HG03439 (cell line): ENCODE data around the gene SPPL3.
"Not testable (repeated sequence)": the region's sequence is repeated elsewhere in the genome, so short reads cannot be mapped to it uniquely, and the experiment has no call there.

Experiments
- ATAC-seq: cut with Tn5 transposase; IDR thresholded peaks from one replicate; pipeline ENCODE4 v1.9.1; 2021; ENCODE audit warnings: mild to moderate bottlenecking, moderate library complexity; ENCODE audit not compliant: unreplicated experiment

The SPPL3 gene

DNA sequence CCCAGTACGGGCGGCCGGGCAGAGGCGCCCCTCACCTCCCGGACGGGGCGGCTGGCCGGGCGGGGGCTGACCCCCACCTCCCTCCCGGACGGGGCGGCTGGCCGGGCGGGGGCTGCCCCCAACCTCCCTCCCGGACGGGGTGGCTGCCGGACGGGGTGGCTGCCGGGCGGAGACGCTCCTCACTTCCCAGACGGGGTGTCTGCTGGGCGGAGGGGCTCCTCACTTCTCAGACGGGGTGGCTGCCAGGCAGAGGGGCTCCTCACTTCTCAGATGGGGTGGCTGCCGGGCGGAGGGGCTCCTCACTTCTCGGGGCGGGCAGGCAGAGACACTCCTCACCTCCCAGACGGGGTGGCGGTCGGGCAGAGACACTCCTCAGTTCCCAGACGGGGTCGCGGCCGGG lies 172.0 kb downstream of the SPPL3 start:
- not testable (repeated sequence) for ATAC-seq

GRCh38 chr12:120726961-120727360 lies 177.2 kb downstream of the SPPL3 start:
- no peak for ATAC-seq

- ATAC-seq: no peak
These were observed 177.7 kb downstream of the SPPL3 start for GRCh38 chr12:120726510-120726793.

DNA sequence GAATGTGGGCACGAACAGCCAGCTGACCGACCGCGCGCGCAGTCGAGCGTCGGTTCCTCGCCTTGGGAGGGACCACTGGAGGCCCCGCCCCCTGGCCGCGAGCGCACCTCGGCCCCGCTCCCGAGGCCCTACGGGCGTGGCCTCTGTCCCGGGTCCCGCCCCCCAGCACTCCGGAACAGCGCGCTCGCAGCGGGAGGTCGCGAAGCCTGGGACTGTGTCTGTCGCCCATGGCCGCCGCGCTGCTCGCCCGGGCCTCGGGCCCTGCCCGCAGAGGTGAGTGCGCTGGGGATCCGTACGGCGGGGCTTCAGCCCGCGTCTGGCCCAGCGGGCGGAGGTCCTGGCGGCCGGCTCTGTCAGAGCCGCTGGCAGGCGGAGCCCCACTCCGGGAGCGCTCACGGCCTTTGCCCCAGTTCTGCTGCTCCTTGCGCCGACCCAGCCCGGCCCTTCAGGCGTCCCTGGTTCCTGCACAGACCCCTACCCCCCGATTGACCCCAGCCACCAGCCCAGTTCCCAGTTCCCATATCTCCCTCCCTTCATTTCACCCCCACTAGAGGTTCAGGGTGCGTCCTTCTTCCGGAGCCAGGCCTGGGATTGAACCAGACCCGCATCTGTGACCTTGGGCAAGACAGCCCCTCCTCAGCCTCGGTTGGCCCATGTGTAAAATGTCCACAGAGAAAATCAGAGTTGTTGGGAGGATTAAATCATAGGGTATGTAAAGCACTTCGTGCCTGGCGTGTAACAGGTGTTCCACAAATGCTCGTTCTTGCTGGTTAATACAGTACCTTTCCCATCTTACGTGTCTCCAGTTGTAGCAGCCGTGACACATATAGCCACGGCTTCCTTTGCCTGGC lies 178.3 kb downstream of the SPPL3 start, which contains the start of gene ACADS:
Gene ACADS (plus strand): TSS at position 168 of the 851 bp plus-strand sequence. CDS start 60 bp downstream, at position 228.
- peak; percentile 94 for ATAC-seq

- peak; percentile 6 for ATAC-seq
These were observed 179.0 kb downstream of the SPPL3 start for GRCh38 chr12:120725151-120725658.

- ATAC-seq: no peak
These were observed 179.4 kb downstream of the SPPL3 start for GRCh38 chr12:120724720-120725119.

DNA sequence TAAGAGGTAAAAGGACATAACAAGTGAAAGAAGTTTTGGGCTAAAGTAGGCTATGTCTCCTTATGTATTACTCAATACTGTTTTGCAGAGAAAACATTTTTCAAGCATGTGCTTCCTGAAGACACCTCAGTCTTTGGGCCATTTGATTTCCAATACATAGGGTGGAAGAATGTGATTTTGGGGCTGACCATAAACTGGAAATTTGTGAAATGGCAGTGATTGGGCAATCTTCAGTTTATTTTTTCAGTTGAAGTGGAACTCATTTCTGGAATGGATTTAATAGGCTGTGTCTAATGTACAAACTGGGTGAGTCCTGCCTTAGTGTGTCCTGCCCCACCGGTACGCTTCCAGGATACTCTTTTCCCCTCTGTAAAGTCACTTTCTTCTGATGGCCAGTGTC lies 181.4 kb downstream of the SPPL3 start:
- no peak for ATAC-seq

GRCh38 chr12:120721866-120722265 lies 182.3 kb downstream of the SPPL3 start:
- no peak for ATAC-seq

DNA sequence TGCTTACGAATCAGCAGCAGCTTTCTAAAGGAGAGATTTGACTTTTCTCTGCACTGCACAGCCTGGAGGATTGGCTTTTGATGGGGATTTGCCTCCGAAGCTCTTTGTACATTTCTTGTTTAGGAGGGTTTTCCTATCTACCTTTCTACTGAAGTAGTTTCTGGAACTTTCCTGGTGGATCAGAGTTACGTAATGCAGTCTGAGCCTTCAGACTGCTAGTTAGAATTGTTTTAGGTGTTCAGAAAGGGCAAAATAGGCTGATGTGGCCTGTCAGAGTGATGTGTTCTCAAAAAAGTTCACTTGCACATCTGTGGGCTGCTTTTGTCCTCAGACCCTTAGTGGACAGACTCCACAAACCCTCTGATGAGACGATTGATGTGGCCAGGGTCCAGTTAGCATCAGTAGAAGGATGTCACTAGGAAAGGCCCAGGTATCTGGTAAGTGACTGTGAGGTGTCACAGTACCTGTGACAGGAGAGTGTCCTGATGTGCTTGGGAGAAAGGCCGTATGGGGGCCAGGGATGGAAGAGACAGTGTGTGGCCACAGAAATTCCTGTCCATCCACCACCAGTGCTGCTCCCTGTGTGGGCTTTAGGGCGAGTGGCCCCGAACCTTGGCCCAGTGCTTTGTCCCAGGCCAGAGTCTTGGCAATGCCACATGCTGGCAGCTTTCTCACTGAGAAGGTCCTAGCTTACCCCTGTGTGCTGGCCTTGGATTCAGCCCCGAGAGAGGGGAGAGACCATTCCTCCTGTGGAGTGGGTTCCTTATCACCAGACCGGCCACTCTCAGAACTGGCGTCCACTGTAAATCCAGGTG lies 183.0 kb downstream of the SPPL3 start:
- no peak for ATAC-seq

DNA sequence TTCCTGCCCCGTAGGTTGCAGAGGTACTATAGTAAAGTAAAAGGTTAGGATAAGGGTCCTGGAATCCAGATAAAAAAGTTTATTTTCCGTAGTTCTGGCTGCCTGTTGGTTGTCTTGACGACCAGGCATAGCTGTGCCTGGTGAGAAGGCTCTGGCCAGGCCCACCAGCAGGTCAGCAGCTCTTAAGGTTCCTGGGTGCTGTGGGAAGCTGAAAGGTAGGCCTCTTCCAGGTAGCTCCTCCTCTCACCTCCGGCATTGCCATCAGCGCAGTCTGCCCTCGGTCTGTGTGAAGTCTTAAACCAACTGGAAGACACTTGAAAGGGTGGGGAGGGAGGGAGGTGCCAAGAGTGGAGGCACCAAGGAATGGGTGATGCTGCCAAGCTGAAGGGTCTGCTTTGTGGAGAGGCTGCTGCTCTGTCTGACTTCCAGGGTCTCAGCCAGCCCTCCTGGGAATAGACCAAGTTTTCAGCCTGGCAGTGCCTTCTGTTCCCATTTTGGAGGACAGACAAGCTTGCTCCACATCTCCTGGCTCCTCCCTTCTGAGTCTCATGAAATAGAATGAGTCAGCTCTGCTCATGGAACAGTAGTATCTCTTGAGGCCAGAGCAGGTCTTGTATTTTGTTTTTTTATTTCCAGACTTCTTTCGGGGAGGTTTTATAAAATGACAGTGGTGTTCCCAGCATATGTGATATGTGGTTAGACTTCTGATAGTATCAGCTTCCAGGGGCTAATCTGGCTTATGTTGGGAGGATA lies 183.7 kb downstream of the SPPL3 start:
- ATAC-seq: no peak

GRCh38 chr12:120719496-120720233 lies 184.5 kb downstream of the SPPL3 start:
- no peak for ATAC-seq

DNA sequence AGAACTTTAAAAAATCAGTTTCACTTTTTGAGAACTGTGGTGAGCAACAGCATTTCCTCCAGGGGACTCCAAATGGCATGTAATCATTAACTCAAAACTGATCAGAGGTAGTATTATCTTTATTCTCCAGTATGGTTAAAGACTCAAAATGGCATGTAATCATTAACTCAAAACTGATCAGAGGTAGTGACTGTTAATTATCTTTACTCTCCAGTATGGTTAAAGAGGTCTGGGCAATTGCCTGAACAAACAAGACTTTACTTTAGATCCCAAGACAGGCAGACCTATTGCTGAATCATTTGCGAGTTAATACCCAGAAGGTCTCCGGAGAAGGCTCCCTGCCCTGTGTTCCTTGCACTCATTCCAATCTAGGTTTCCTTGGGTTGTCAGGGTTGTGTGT lies 185.1 kb downstream of the SPPL3 start:
- no peak for ATAC-seq

GRCh38 chr12:120718055-120718454 lies 186.1 kb downstream of the SPPL3 start:
- ATAC-seq: no peak

- ATAC-seq: peak; percentile 47
These were observed 190.2 kb downstream of the SPPL3 start for GRCh38 chr12:120713861-120714482.

DNA sequence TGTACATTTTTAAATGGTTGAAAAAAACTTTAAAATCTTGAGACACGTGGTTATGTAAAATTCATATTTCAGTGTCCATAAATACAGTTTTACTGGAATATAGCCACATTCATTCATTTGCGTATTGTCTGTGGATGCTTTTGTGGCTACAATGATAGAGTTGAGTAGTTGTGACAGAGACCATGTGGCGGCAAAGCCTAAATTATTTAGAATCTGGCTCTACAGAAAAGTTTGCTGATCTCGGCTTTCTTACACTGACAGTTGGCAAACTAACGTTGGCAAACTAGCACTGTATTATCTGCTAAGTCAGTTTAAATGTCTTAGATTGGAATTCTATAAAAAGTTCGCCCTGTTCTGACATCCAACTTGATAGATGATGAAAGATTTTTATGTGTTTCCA lies 191.5 kb downstream of the SPPL3 start:
- ATAC-seq: no peak
